ENCODE data around the gene POLH. TPM values are rescaled to one million over a fixed set of nuclear protein-coding genes. Genes with fewer than 3 reads are reported as not detected.

POLH gene
- total RNA-seq, 4 donors from 2014 or later = 14.8 to 19.5 (median 15.2) TPM

DNA sequence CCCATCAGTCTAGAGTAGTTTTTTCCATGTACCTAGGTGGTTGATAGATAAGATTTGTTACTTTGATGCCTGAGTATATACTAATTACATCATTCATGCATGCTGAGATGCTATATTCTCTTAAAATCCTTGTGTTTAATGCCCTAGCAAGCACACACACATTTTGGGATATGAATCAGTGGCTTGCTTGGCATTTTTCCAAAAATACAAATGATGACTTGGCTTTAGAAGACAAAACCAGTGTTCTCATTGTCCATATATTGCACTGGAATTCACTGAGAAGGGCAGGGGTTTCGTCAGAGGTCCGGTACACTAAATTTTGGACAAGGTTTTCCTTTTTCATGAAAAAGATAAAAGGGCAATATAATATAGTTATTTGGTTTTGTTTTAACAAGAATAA, 28.2 kb downstream of the POLH start:
- no peak for DNase-seq
- 96 to 97% methylated on average over 2 of the region's 2 CpGs for WGBS, 2 donors
- intact Hi-C loops (cut with DNase I) = no loop called here

DNA sequence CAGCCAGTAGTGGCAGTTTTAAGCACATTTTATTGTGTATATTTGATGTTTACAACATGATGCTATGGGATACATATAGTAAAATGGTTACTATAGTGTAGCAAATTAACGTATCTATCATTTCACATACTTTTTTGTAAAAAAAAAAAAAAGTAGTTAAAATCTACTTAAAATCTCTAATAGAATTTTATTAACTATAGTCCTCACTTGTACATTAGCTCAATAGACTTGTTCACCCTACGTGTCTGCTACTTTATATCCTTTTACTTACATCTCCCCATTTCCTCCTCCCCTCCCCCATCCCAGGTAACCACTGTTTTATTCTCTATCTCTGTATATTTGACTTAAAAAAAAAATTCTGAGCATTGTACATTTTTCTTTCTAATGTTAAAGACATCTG, 30.0 kb downstream of the POLH start:
- Histone ChIP-seq H3K4me3 (replicated peaks in 1 of 3) (no peak overlapping the region), H3K9me3 (no peaks in the 10 kb centered on the region), H3K4me1 (no peaks in the 10 kb centered on the region), H3K27me3 (no peaks in the 10 kb centered on the region), H3K27ac (no peak overlapping the region), H3K36me3 (peaks cover 12 to 18% of the 10 kb centered on the region in 2 donors)
- no peak for DNase-seq
- no peak for TF ChIP-seq POLR2A (IDR thresholded peaks at IDR 0.05)
- TF ChIP-seq, protein P1, sequence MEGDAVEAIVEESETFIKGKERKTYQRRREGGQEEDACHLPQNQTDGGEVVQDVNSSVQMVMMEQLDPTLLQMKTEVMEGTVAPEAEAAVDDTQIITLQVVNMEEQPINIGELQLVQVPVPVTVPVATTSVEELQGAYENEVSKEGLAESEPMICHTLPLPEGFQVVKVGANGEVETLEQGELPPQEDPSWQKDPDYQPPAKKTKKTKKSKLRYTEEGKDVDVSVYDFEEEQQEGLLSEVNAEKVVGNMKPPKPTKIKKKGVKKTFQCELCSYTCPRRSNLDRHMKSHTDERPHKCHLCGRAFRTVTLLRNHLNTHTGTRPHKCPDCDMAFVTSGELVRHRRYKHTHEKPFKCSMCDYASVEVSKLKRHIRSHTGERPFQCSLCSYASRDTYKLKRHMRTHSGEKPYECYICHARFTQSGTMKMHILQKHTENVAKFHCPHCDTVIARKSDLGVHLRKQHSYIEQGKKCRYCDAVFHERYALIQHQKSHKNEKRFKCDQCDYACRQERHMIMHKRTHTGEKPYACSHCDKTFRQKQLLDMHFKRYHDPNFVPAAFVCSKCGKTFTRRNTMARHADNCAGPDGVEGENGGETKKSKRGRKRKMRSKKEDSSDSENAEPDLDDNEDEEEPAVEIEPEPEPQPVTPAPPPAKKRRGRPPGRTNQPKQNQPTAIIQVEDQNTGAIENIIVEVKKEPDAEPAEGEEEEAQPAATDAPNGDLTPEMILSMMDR (IDR thresholded peaks at IDR 0.05) = no peak
- intact Hi-C loops (cut with DNase I) = no loop called here
- 92 to 95% methylated on average over 2 of the region's 2 CpGs for WGBS, 2 donors

More for the DNA sequence above, 28.2 kb downstream of the POLH start:
- TF ChIP-seq, protein P1 (IDR thresholded peaks at IDR 0.05) = no peak
- TF ChIP-seq POLR2A (IDR thresholded peaks at IDR 0.05) = no peak
- Histone ChIP-seq H3K36me3 (peaks cover 6 to 20% of the 10 kb centered on the region in 2 donors), H3K9me3 (no peaks in the 10 kb centered on the region), H3K4me1 (no peaks in the 10 kb centered on the region), H3K27me3 (no peaks in the 10 kb centered on the region), H3K27ac (no peak overlapping the region), H3K4me3 (replicated peaks in 1 of 3) (no peak overlapping the region)

DNA sequence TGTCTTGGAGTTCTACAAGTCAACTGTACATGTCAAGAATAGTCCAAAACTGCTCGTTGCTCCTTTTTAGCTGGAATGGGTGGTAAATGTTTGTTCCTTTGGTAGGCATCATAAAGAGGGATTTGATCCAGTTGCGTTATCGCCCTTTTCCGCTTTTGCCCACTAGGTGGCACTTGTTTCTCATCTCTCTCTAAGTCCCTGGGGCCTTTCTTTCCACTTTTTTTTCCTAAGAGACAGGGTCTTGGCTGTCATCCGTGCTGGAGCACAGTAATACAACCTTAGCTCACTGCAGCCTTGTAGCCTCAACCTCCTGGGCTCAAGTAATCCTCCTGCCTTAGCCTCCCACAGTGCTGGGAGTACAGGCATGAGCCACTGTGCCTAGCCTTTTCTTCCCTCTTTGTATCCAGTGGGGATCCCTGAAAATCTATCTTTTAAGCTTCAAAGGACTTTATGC, 32.4 kb downstream of the POLH start:
- 5% methylated on average over 5 of the region's 5 CpGs for WGBS, 2 donors
- peak; percentile 71 to 72 for DNase-seq
- Histone ChIP-seq H3K27me3 (no peaks in the 10 kb centered on the region), H3K4me1 (no peaks in the 10 kb centered on the region), H3K9me3 (no peaks in the 10 kb centered on the region), H3K4me3 (replicated peaks in 1 of 3) (no peak overlapping the region), H3K27ac (no peak overlapping the region), H3K36me3 (peaks cover 5 to 10% of the 10 kb centered on the region in 2 donors)
- TF ChIP-seq POLR2A (IDR thresholded peaks at IDR 0.05) = no peak
- TF ChIP-seq, protein P1 (IDR thresholded peaks at IDR 0.05) = peak; percentile 55 to 75 (median 64)
- intact Hi-C loops (cut with DNase I) = no loop called here

DNA sequence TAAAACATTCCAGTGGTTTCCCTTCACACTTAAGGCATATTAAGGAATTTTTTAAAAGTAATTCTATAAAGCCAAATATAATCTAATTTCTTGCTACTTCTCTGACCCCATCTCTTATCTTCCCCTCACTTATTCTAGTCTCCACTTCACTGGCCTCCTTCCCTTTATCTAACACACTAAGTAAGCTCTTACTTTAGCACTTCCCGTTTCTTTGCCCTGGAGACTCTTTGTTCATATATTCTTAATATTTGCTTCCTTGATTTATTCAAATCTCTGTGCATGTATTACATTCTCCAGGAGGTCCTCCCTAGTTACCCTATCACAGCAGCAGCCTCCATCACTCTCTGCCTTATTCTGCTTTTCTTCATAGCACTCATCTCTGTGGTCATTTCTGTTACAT, 32.8 kb downstream of the POLH start:
- Histone ChIP-seq H3K27me3 (no peaks in the 10 kb centered on the region), H3K36me3 (peaks cover 8 to 15% of the 10 kb centered on the region in 2 donors)
- 73 to 82% methylated on average over 1 of the region's 1 CpG for WGBS, 2 donors

DNA sequence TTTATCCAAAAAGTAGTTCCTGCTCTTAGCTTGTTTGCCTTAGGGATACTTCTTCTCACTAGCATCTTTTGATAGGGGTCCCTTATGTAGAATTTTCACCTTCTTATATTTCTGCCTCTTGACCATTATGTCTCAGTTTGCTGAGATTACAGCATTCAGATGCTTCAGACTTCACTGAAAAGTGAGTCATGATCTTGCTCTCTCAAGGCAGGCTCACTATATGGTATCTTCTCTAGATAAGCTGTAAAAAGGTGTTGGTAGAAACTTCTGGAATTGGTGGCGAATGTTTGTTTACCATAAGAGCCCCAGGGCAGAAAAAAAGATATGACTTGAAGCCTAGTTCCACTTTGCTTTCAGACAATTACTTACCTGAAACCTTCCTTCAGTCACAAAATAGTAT, 33.4 kb downstream of the POLH start:
- Histone ChIP-seq H3K36me3 (peaks cover 14 to 20% of the 10 kb centered on the region in 2 donors), H3K4me3 (replicated peaks in 1 of 3) (no peak overlapping the region), H3K9me3 (no peaks in the 10 kb centered on the region), H3K27ac (no peak overlapping the region), H3K27me3 (no peaks in the 10 kb centered on the region), H3K4me1 (no peaks in the 10 kb centered on the region)
- 89 to 91% methylated on average over 1 of the region's 1 CpG for WGBS, 2 donors
- TF ChIP-seq, protein P1 (IDR thresholded peaks at IDR 0.05) = no peak
- no peak for TF ChIP-seq POLR2A (IDR thresholded peaks at IDR 0.05)
- DNase-seq = no peak
- intact Hi-C loops (cut with DNase I) = no loop called here

More for the DNA sequence above, 32.8 kb downstream of the POLH start:
- no peak overlapping the region for H3K4me3 ChIP-seq (replicated peaks in 1 of 3)
- H3K9me3 ChIP-seq = no peaks in the 10 kb centered on the region
- no peaks in the 10 kb centered on the region for H3K4me1 ChIP-seq
- no peak for TF ChIP-seq POLR2A (IDR thresholded peaks at IDR 0.05)
- TF ChIP-seq, protein P1 (IDR thresholded peaks at IDR 0.05) = no peak
- no peak for DNase-seq
- intact Hi-C loops (cut with DNase I) = no loop called here
- no peak overlapping the region for H3K27ac ChIP-seq
